ENCODE measurements around the gene GAMT. TPM values are rescaled to one million over a fixed set of nuclear protein-coding genes. Genes with fewer than 3 reads are reported as not detected.

The GAMT gene
- total RNA-seq, 1 donor from 2014 or later: 56.4 TPM

- Histone ChIP-seq H3K27me3 (no peaks in the 10 kb centered on the region), H3K36me3 (peaks cover 63 to 81% of the 10 kb centered on the region in 2 donors), H3K9me3 (no peaks in the 10 kb centered on the region), H3K4me3 (no peak overlapping the region), H3K27ac (no peak overlapping the region), H3K4me1 (peaks cover 4 to 16% of the 10 kb centered on the region in 2 donors)
- TF ChIP-seq CTCF (IDR thresholded peaks at IDR 0.05): no peak
- intact Hi-C loops (cut with DNase I): no loop called here
- no peak for DNase-seq (ENCODE audit: low spot score in 2 of 2)
Observed at GRCh38 chr19:1365319-1366269, 35.7 kb downstream of the GAMT start.

GRCh38 chr19:1364070-1364704 lies 37.2 kb downstream of the GAMT start:
- intact Hi-C loops (cut with DNase I): loop anchor here (5.0 kb wide), 1 partner anchor 47 kb away; no protein-coding TSS in a partner anchor
- Histone ChIP-seq H3K4me1 (peaks cover 4 to 20% of the 10 kb centered on the region in 2 donors), H3K9me3 (no peaks in the 10 kb centered on the region), H3K4me3 (no peak overlapping the region), H3K36me3 (peaks cover 54 to 67% of the 10 kb centered on the region in 2 donors), H3K27me3 (no peaks in the 10 kb centered on the region), H3K27ac (no peak overlapping the region)
- no peak for DNase-seq (ENCODE audit: low spot score in 2 of 2)
- TF ChIP-seq CTCF (IDR thresholded peaks at IDR 0.05): no peak

- Histone ChIP-seq H3K27ac (no peak overlapping the region), H3K4me1 (peaks cover 4 to 20% of the 10 kb centered on the region in 2 donors), H3K27me3 (no peaks in the 10 kb centered on the region), H3K4me3 (no peak overlapping the region), H3K9me3 (no peaks in the 10 kb centered on the region), H3K36me3 (peaks cover 53 to 69% of the 10 kb centered on the region in 2 donors)
- no peak for TF ChIP-seq CTCF (IDR thresholded peaks at IDR 0.05)
- DNase-seq (ENCODE audit: low spot score in 2 of 2): no peak
- intact Hi-C loops (cut with DNase I): loop anchor here (5.0 kb wide), 1 partner anchor 46 kb away; no protein-coding TSS in a partner anchor
Observed at GRCh38 chr19:1363599-1363998, 37.7 kb downstream of the GAMT start.

GRCh38 chr19:1362387-1363257 lies 38.7 kb downstream of the GAMT start:
- Histone ChIP-seq H3K9me3 (no peaks in the 10 kb centered on the region), H3K27me3 (no peaks in the 10 kb centered on the region), H3K27ac (peak overlapping the region in 1 of 2 donors; percentile 56), H3K36me3 (peaks cover 48 to 69% of the 10 kb centered on the region in 2 donors), H3K4me1 (peaks cover 4 to 20% of the 10 kb centered on the region in 2 donors), H3K4me3 (no peak overlapping the region)
- TF ChIP-seq CTCF (IDR thresholded peaks at IDR 0.05): no peak
- DNase-seq (ENCODE audit: low spot score in 2 of 2): no peak
- intact Hi-C loops (cut with DNase I): loop anchor here (5.0 kb wide), 1 partner anchor 45 kb away; no protein-coding TSS in a partner anchor
